Panc1 (cell line): ENCODE measurements around the gene CNPY4.

Source experiments
- CTCF ChIP-seq: fragments of 450-650 bp; IDR thresholded peaks from 2 replicates; pipeline ENCODE4 v1.5.1; 2017; ENCODE audit warnings: mild to moderate bottlenecking
- POLR2AphosphoS5 ChIP-seq: IDR thresholded peaks from 2 replicates; pipeline ENCODE4 v1.6.1; 2012; ENCODE audit warnings: mild to moderate bottlenecking, low read depth, low read length, moderate library complexity
- TCF7L2 ChIP-seq: IDR thresholded peaks from 2 replicates; pipeline ENCODE4 v1.6.1; 2011; ENCODE audit warnings: mild to moderate bottlenecking, low read depth, low read length, inconsistent platforms

GRCh38 chr7:100137851-100138760 lies 18.7 kb downstream of the CNPY4 start:
- TF ChIP-seq CTCF (no peak), POLR2AphosphoS5 (no peak), TCF7L2 (no peak)
